CD4-positive, alpha-beta T cell treated with Interleukin-15 for 4 hours (primary cell): ENCODE results near the gene ARF6.
"Not testable (repeated sequence)": the region's sequence is repeated elsewhere in the genome, so short reads cannot be mapped to it uniquely, and the experiment has no call there.

ENCODE experiments used
- DNase-seq: peaks from one replicate; pipeline ENCODE4 v3.0.0-alpha.2; 2020; ENCODE audit warnings: low spot score

The ARF6 gene

DNA sequence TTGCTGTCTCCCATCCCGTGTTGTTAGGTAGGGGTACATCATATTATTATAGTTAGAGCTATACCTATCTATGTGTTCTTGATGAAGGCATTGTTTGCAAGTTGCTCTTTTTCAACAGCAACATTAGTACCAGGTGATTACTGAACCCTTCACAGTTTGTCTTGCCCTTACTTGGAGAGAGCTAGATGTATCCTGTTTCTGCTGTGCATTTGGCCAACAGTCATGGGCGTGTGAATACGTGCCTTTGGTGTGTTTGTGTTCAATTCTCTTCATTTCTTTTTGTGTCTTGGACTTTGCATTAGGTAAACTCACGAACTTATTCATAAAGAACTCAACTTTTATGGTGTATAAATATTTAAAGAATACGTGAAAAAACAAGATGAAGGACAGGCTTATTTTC is 14.3 kb downstream of the ARF6 start:
- DNase-seq, result no peak

- no peak for DNase-seq
These were observed 15.5 kb downstream of the ARF6 start for GRCh38 chr14:49908433-49908782.

GRCh38 chr14:49909016-49909415 is 16.1 kb downstream of the ARF6 start:
- DNase-seq, result no peak

GRCh38 chr14:49915085-49915484 is 22.2 kb downstream of the ARF6 start:
- no peak for DNase-seq

GRCh38 chr14:49918706-49919105 is 25.8 kb downstream of the ARF6 start:
- no peak for DNase-seq

- DNase-seq, result no peak
These were observed 27.2 kb downstream of the ARF6 start for GRCh38 chr14:49919825-49920659.

DNA sequence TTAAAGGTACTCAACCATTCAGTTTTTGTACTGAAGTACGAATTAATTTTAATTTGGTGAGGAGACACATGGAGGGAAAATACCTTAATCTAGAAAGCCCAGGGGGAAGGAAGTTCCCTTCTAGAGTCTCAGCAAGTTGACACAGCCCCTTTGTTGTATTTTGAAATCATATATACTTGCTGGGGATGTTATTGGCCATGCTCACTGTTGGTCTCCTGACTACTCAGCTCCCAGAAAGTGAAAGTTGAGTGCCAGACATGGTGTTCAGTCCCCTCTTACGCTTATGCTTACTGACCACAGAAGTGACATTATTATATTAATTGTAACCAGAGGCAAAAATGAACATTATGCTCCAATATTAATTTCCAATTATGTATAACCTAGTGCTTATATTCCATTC is 28.1 kb downstream of the ARF6 start:
- DNase-seq, result no peak

DNA sequence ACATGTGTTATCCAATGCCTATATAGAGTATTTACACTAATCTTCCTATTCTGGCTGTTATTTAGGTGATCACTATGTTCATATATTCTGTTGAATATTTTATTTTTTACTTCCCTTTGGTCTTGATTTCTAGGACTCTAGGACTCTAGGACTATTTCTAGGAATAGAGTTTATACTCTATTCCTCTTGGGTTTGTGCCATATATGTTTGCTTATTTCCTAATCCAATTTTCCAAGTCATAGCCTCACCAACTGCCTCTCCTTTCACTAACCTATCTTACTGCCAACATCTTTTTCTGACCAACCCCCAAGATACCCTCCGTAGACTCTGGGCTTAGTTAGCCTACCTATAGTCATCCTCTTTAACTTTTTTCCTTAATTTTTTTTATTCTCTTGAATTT is 28.5 kb downstream of the ARF6 start:
- no peak for DNase-seq

- no peak for DNase-seq
These were observed 30.6 kb downstream of the ARF6 start for GRCh38 chr14:49923442-49923841.

DNA sequence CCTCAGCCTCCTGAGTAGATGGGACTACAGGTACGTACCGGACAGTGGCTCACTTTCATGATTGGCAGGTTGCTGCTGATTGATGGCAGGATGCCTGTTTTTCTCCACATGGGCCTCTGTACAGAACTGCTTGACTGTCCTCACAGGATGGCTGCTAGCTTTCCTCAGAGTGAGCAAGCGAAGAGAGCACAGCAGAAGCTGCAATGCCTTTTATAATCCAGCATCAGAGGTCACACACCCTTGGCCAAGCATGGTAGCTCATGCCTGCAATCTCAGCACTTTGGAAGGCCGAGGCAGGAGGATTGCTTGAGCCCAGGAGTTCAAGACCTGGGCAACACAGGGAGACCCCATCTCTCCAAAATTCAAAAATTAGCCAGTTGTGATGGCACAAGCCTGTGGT is 31.0 kb downstream of the ARF6 start:
- DNase-seq, result no peak

GRCh38 chr14:49924852-49925251 is 32.0 kb downstream of the ARF6 start:
- no peak for DNase-seq

GRCh38 chr14:49926803-49927202 is 33.9 kb downstream of the ARF6 start:
- DNase-seq, result no peak

GRCh38 chr14:49928015-49928414 is 35.1 kb downstream of the ARF6 start:
- DNase-seq, result no peak

- no peak for DNase-seq
These were observed 37.8 kb downstream of the ARF6 start for GRCh38 chr14:49930720-49931119.

DNA sequence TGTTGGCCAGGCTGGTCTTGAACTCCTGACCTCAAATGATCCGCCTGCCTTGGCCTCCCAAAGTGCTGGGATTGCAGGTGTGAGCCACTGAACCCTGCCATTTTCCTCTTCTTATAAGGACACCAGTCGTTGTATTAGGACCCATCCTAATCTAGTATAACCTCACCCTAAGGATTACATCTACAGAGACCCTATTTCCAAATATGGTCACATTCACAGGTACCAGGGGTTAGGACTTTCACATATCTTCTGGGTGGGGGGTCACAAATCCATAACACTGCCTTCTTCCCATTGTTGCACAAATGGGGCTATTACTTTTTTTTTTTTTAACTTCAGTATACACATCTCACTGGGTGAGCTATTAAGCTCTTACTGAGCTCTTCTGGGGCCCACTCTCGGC is 38.6 kb downstream of the ARF6 start:
- no peak for DNase-seq

GRCh38 chr14:49933128-49933527 is 40.2 kb downstream of the ARF6 start:
- DNase-seq, result no peak

GRCh38 chr14:49933704-49934103 is 40.8 kb downstream of the ARF6 start:
- no peak for DNase-seq

GRCh38 chr14:49934646-49935045 is 41.8 kb downstream of the ARF6 start:
- no peak for DNase-seq

DNA sequence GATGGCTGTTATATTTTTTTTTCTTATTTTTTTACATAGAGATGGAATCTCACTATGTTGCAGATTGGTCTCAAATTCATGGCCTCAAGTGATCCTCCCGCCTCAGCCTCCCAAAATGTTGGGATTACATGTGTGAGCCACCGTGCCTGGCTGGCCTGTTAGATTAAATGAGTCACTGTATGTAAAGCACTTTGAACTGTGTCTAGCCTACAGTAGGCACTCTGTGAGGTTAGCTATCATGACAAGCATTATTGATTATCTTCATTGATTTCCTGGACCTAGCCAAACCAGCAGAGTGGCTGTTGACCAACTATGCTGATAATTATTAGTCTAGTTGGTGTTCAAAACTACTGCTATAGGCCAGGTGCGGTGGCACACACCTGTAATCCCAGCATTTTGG is 42.6 kb downstream of the ARF6 start:
- DNase-seq, result no peak

GRCh38 chr14:49936246-49936645 is 43.4 kb downstream of the ARF6 start:
- not testable (repeated sequence) for DNase-seq

GRCh38 chr14:49936882-49937281 is 44.0 kb downstream of the ARF6 start:
- not testable (repeated sequence) for DNase-seq

DNA sequence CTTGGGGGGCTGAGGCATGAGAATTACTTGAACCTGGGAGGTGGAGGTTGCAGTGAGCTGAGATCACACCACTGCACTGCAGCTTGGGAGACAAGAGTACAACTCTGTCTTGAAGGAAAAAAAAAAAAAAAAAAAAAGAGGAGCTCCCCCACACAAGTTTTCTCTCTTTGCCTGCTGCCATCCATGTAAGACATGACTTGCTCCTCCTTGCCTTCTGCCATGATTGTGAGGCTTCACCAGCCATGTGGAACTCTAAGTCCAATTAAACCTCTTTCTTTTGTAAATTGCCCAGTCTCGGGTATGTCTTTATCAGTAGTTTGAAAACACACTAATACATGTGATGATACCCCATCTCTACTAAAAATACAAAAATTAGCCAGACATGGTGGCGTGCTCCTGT is 46.3 kb downstream of the ARF6 start:
- not testable (repeated sequence) for DNase-seq

- no peak for DNase-seq
These were observed 47.1 kb downstream of the ARF6 start for GRCh38 chr14:49939884-49940510.
